ENCODE data around the gene VDR. TPM values are rescaled to one million over a fixed set of nuclear protein-coding genes. Genes with fewer than 3 reads are reported as not detected.

VDR gene
- total RNA-seq, 1 donor, result 32.2 TPM

- TF ChIP-seq CTCF (IDR thresholded peaks at IDR 0.05; ENCODE audit: extremely low read depth, low read depth, low read length), result peak; percentile 89
- Histone ChIP-seq H3K79me2 (ENCODE audit: insufficient read depth, low read length) (no peaks in the 10 kb centered on the region), H3K36me3 (ENCODE audit: insufficient read depth, low read length) (no peaks in the 10 kb centered on the region), H3K4me1 (ENCODE audit: insufficient read depth, low read length) (no peaks in the 10 kb centered on the region), H2AFZ (ENCODE audit: low read length) (no peak overlapping the region), H3K4me2 (ENCODE audit: insufficient read depth, low read length) (no peak overlapping the region), H4K20me1 (ENCODE audit: insufficient read depth, low read length) (peaks cover 2% of the 10 kb centered on the region), H3K27me3 (ENCODE audit: insufficient read depth, low read length) (no peaks in the 10 kb centered on the region), H3K4me3 (ENCODE audit: insufficient read depth, low read length) (no peak overlapping the region), H3K9me3 (ENCODE audit: low read depth, low read length) (no peaks in the 10 kb centered on the region), H3K27ac (ENCODE audit: low read depth, low read length) (no peak overlapping the region)
- peak; percentile 92 for DNase-seq (ENCODE audit: insufficient read length, low spot score, missing footprints)
Measured at GRCh38 chr12:47837190-47838171, 67.3 kb downstream of the VDR start.

GRCh38 chr12:47835831-47836155, 69.0 kb downstream of the VDR start:
- Histone ChIP-seq H3K4me3 (ENCODE audit: insufficient read depth, low read length) (no peak overlapping the region), H2AFZ (ENCODE audit: low read length) (peak overlapping the region; percentile 37), H3K27me3 (ENCODE audit: insufficient read depth, low read length) (no peaks in the 10 kb centered on the region), H3K79me2 (ENCODE audit: insufficient read depth, low read length) (no peaks in the 10 kb centered on the region), H3K4me2 (ENCODE audit: insufficient read depth, low read length) (no peak overlapping the region), H3K9me3 (ENCODE audit: low read depth, low read length) (no peaks in the 10 kb centered on the region), H4K20me1 (ENCODE audit: insufficient read depth, low read length) (no peaks in the 10 kb centered on the region), H3K36me3 (ENCODE audit: insufficient read depth, low read length) (no peaks in the 10 kb centered on the region), H3K27ac (ENCODE audit: low read depth, low read length) (no peak overlapping the region), H3K4me1 (ENCODE audit: insufficient read depth, low read length) (no peaks in the 10 kb centered on the region)
- no peak for DNase-seq (ENCODE audit: insufficient read length, low spot score, missing footprints)
- TF ChIP-seq CTCF (IDR thresholded peaks at IDR 0.05; ENCODE audit: extremely low read depth, low read depth, low read length), result no peak

- H3K27ac ChIP-seq (ENCODE audit: low read depth, low read length), result no peak overlapping the region
- no peak overlapping the region for H3K4me3 ChIP-seq (ENCODE audit: insufficient read depth, low read length)
- H3K4me2 ChIP-seq (ENCODE audit: insufficient read depth, low read length), result no peak overlapping the region
- no peaks in the 10 kb centered on the region for H3K4me1 ChIP-seq (ENCODE audit: insufficient read depth, low read length)
- no peaks in the 10 kb centered on the region for H3K36me3 ChIP-seq (ENCODE audit: insufficient read depth, low read length)
- H4K20me1 ChIP-seq (ENCODE audit: insufficient read depth, low read length), result no peaks in the 10 kb centered on the region
- peak; percentile 78 for DNase-seq (ENCODE audit: insufficient read length, low spot score, missing footprints)
- H3K27me3 ChIP-seq (ENCODE audit: insufficient read depth, low read length), result no peaks in the 10 kb centered on the region
- no peak for TF ChIP-seq CTCF (IDR thresholded peaks at IDR 0.05; ENCODE audit: extremely low read depth, low read depth, low read length)
- no peaks in the 10 kb centered on the region for H3K79me2 ChIP-seq (ENCODE audit: insufficient read depth, low read length)
- no peaks in the 10 kb centered on the region for H3K9me3 ChIP-seq (ENCODE audit: low read depth, low read length)
- peak overlapping the region; percentile 37 for H2AFZ ChIP-seq (ENCODE audit: low read length)
Measured at GRCh38 chr12:47835006-47835830, 69.6 kb downstream of the VDR start.

All from osteoblast (primary cell).